GM18951 (cell line): ENCODE data around the gene BASP1.
"Not testable (repeated sequence)": the region's sequence is repeated elsewhere in the genome, so short reads cannot be mapped to it uniquely, and the experiment has no call there.

Experiments used
- POLR2A ChIP-seq: IDR thresholded peaks from 4 replicates; pipeline ENCODE4 v1.6.1; 2011; ENCODE audit warnings: mild to moderate bottlenecking; ENCODE audit not compliant: insufficient read length, insufficient read depth; ENCODE audit errors: extremely low read depth
- in situ Hi-C: fragments of 300-500 bp; cut with MboI; formaldehyde crosslinking; loops from one replicate; pipeline ENCODE4 v1.12.0; 2022; ENCODE audit warnings: low sequenced_read_pairs, mixed read lengths, inconsistent platforms; ENCODE audit not compliant: unreplicated experiment

The BASP1 gene

GRCh38 chr5:17256171-17256570 lies 38.7 kb downstream of the BASP1 start:
- TF ChIP-seq POLR2A, result no peak
- in situ Hi-C loops, result no loop called here

- in situ Hi-C loops, result no loop called here
- TF ChIP-seq POLR2A, result no peak
Observed at GRCh38 chr5:17256839-17257238, 39.4 kb downstream of the BASP1 start.

DNA sequence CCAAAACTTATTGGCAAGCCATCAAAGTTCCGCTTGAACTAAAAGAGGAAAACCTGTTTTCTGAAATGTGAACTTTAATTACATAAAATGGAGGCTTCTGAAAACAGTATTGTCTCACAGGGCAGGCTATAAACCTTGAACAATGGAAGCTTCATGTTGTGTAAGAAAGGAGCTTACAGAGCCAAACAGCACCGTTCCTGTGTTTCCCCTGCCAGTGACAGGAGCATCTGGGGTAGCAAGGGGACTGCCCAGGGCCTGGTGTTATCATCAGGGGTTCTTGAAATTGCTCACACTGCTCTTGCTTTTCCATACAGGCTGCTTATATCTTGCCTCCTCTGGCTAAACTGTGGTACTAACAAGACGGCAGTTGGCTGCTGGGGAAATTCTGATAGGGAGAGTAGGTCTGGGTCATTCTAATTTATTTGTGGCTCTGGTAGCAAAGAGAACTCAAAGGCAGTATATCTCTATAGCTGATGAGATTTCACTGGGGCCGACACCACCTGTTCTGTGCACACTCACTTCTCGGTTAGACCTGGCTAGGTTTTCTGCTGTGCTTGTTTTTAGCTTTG lies 40.4 kb downstream of the BASP1 start:
- in situ Hi-C loops, result no loop called here
- TF ChIP-seq POLR2A, result no peak

GRCh38 chr5:17258431-17258830 lies 41.0 kb downstream of the BASP1 start:
- in situ Hi-C loops, result no loop called here
- no peak for TF ChIP-seq POLR2A

- in situ Hi-C loops, result not testable (repeated sequence)
Observed at GRCh38 chr5:17259012-17259411, 41.6 kb downstream of the BASP1 start.

DNA sequence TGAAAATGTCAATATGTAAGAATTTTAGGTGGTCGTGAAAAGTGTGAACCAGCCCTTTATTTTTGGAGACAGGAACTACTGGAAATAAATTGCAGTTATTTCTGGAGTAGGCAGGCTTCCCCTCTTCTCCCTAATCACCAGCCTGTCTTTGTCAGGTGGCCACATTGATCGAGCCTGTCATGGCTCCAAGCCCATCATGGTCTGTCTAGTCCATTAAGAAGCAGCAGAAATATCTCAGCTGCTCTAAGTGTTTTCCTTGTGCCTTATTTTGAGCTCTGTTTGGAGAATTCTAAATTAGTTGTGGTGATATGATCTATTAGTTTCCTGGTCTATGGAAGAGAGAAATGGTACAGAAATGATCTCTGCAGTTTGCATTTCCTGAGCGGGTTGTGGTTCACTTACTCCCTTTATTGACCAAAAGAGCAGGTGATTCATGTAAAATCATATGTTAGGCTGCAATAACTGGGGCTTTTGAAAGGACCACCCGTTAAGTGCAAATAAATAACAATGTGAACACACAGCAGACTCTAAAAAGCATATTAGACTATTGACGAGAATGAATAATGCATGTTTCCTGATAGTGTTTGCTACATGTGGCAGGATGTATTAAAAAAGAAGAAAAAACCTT lies 42.3 kb downstream of the BASP1 start:
- TF ChIP-seq POLR2A, result no peak
- in situ Hi-C loops, result no loop called here

- no peak for TF ChIP-seq POLR2A
- in situ Hi-C loops, result no loop called here
Observed at GRCh38 chr5:17260549-17260948, 43.1 kb downstream of the BASP1 start.

DNA sequence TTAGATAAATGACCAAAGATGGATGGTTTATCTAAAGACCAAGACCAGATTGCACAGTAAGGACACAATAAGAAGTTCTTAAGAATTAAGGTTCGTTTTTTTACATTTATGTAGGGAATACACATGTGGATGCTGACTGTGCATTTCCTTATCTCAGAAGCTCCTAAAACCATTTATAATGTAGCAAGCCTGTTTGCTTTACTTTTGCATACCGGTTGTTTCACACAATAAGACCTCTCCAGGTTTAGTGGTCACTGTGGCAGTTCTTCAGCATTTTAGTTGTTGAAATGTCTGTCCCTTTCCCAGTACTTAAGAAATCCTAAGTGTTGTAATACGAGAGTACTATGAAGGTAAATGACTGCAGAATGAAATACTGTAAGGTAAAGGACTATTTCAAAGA lies 43.6 kb downstream of the BASP1 start:
- TF ChIP-seq POLR2A, result no peak
- in situ Hi-C loops, result no loop called here

DNA sequence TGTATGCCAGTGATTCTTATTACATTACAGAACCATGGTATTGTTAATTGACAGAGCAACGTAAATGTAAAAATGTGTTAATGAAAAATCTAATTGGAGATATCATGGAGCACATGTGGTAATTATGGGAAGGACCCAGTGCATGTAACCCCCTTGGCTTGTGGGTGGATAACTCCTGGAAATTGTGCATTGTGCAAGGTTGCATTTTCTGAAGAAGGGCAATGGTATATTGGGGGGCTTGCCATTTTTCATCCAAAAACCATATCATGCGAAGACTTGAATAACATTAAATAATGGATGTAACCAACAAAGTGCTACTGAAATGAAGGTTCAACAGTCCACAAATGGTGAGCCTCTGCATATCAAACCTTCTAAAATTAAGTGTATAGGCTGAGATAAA lies 47.6 kb downstream of the BASP1 start:
- TF ChIP-seq POLR2A, result no peak

GRCh38 chr5:17267106-17267505 lies 49.7 kb downstream of the BASP1 start:
- in situ Hi-C loops, result no loop called here
- TF ChIP-seq POLR2A, result no peak

More for the DNA sequence above, 47.6 kb downstream of the BASP1 start:
- in situ Hi-C loops, result no loop called here

GRCh38 chr5:17269201-17269600 lies 51.8 kb downstream of the BASP1 start:
- in situ Hi-C loops, result no loop called here
- TF ChIP-seq POLR2A, result no peak

GRCh38 chr5:17272111-17272510 lies 54.7 kb downstream of the BASP1 start:
- TF ChIP-seq POLR2A, result no peak
- in situ Hi-C loops, result loop anchor here (10.0 kb wide), 1 partner anchor 47 kb away; no protein-coding TSS in a partner anchor

DNA sequence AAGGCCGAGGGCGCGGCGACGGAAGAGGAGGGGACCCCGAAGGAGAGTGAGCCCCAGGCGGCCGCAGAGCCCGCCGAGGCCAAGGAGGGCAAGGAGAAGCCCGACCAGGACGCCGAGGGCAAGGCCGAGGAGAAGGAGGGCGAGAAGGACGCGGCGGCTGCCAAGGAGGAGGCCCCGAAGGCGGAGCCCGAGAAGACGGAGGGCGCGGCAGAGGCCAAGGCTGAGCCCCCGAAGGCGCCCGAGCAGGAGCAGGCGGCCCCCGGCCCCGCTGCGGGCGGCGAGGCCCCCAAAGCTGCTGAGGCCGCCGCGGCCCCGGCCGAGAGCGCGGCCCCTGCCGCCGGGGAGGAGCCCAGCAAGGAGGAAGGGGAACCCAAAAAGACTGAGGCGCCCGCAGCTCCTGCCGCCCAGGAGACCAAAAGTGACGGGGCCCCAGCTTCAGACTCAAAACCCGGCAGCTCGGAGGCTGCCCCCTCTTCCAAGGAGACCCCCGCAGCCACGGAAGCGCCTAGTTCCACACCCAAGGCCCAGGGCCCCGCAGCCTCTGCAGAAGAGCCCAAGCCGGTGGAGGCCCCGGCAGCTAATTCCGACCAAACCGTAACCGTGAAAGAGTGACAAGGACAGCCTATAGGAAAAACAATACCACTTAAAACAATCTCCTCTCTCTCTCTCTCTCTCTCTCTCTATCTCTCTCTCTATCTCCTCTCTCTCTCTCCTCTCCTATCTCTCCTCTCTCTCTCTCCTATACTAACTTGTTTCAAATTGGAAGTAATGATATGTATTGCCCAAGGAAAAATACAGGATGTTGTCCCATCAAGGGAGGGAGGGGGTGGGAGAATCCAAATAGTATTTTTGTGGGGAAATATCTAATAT lies 58.1 kb downstream of the BASP1 start:
- TF ChIP-seq POLR2A, result no peak
- in situ Hi-C loops, result loop anchor here (10.0 kb wide), 1 partner anchor 51 kb away; no protein-coding TSS in a partner anchor

- TF ChIP-seq POLR2A, result no peak
- in situ Hi-C loops, result loop anchor here (10.0 kb wide), 1 partner anchor 52 kb away; no protein-coding TSS in a partner anchor
Observed at GRCh38 chr5:17276445-17276844, 59.0 kb downstream of the BASP1 start.
